ENCODE results near the gene CRACR2A. TPM values are rescaled to one million over a fixed set of nuclear protein-coding genes. Genes with fewer than 3 reads are reported as not detected.
A peak's percentile ranks its signal among the peaks of the same experiment; 100 is the strongest.

CRACR2A gene
- total and polyA plus RNA-seq, 9 of the 15 experiments (the other 6 are each of a cell fraction or from before 2014, with no cell fraction given), result 2.1 to 15.1 (median 10.4) TPM

DNA sequence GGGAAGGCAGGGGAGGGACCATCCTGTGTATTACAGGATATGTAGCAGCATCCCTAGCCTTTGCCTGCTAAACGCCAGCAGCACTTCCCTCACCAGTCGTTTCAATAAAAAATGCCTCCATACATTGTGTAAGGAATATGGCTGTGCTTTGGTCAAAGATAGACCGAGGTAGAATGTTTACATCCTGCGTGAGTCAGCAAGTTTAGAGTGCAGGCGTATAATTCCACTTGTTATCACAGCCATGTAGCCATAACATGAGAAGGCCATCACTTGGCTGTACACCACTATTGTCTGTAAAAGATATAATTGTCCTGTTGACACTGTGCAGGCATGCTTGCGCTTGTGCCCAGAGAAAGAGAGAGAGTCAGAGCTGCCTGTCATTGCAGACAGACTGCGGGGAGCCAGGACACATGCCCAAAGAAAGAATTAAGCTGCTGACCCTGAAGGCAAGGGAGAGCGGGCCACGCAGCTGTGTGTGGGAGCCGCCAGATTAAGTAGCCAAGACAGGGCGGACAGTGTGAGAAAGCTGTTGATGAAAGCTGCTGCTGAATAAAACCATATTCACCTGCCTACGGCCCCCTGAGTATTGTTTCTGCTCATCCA is 68.4 kb downstream of the CRACR2A start (continued):
- TF ChIP-seq, protein P1, sequence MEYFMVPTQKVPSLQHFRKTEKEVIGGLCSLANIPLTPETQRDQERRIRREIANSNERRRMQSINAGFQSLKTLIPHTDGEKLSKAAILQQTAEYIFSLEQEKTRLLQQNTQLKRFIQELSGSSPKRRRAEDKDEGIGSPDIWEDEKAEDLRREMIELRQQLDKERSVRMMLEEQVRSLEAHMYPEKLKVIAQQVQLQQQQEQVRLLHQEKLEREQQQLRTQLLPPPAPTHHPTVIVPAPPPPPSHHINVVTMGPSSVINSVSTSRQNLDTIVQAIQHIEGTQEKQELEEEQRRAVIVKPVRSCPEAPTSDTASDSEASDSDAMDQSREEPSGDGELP (CRISPR knock-in tag; IDR thresholded peaks at IDR 0.05; ENCODE audit: borderline replicate concordance), result no peak
- TF ChIP-seq ZNF445 (CRISPR knock-in tag; IDR thresholded peaks at IDR 0.05; ENCODE audit: low read depth) (no peak), KLF10 (CRISPR knock-in tag; IDR thresholded peaks at IDR 0.05) (no peak), ZNF140 (CRISPR knock-in tag; IDR thresholded peaks at IDR 0.05) (no peak), FOXM1 (IDR thresholded peaks at IDR 0.05; ENCODE audit: low read depth) (no peak), FOXM1 (CRISPR knock-in tag; IDR thresholded peaks at IDR 0.05; ENCODE audit: low read depth) (no peak), ZBED1 (IDR thresholded peaks at IDR 0.05) (no peak), ZNF384 (IDR thresholded peaks at IDR 0.05; ENCODE audit: low read depth, low read length) (no peak), PCBP2 (IDR thresholded peaks at IDR 0.05; ENCODE audit: low read depth, low read length, poor library complexity, severe bottlenecking) (no peak), TCF7 (IDR thresholded peaks at IDR 0.05; ENCODE audit: borderline replicate concordance) (no peak), ZNF175 (CRISPR knock-in tag; IDR thresholded peaks at IDR 0.05; ENCODE audit: low read depth) (peak; percentile 96), EP300 (IDR thresholded peaks at IDR 0.05; ENCODE audit: low read length) (no peak), MAFG (tag; conservative IDR thresholded peaks at IDR 0.05) (peak; percentile 90), PTBP1 (IDR thresholded peaks at IDR 0.05; ENCODE audit: low read depth, low read length) (no peak), CAMTA2 (CRISPR knock-in tag; conservative IDR thresholded peaks at IDR 0.05) (no peak), NUFIP1 (IDR thresholded peaks at IDR 0.05; ENCODE audit: partially characterized antibody) (peak; percentile 32)
- TF ChIP-seq, protein P2, sequence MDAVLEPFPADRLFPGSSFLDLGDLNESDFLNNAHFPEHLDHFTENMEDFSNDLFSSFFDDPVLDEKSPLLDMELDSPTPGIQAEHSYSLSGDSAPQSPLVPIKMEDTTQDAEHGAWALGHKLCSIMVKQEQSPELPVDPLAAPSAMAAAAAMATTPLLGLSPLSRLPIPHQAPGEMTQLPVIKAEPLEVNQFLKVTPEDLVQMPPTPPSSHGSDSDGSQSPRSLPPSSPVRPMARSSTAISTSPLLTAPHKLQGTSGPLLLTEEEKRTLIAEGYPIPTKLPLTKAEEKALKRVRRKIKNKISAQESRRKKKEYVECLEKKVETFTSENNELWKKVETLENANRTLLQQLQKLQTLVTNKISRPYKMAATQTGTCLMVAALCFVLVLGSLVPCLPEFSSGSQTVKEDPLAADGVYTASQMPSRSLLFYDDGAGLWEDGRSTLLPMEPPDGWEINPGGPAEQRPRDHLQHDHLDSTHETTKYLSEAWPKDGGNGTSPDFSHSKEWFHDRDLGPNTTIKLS (IDR thresholded peaks at IDR 0.05; ENCODE audit: borderline replicate concordance, low read depth), result no peak
- TF ChIP-seq, protein P3, sequence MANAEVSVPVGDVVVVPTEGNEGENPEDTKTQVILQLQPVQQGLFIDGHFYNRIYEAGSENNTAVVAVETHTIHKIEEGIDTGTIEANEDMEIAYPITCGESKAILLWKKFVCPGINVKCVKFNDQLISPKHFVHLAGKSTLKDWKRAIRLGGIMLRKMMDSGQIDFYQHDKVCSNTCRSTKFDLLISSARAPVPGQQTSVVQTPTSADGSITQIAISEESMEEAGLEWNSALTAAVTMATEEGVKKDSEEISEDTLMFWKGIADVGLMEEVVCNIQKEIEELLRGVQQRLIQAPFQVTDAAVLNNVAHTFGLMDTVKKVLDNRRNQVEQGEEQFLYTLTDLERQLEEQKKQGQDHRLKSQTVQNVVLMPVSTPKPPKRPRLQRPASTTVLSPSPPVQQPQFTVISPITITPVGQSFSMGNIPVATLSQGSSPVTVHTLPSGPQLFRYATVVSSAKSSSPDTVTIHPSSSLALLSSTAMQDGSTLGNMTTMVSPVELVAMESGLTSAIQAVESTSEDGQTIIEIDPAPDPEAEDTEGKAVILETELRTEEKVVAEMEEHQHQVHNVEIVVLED (CRISPR knock-in tag; IDR thresholded peaks at IDR 0.05), result no peak
- TF ChIP-seq, protein P4, sequence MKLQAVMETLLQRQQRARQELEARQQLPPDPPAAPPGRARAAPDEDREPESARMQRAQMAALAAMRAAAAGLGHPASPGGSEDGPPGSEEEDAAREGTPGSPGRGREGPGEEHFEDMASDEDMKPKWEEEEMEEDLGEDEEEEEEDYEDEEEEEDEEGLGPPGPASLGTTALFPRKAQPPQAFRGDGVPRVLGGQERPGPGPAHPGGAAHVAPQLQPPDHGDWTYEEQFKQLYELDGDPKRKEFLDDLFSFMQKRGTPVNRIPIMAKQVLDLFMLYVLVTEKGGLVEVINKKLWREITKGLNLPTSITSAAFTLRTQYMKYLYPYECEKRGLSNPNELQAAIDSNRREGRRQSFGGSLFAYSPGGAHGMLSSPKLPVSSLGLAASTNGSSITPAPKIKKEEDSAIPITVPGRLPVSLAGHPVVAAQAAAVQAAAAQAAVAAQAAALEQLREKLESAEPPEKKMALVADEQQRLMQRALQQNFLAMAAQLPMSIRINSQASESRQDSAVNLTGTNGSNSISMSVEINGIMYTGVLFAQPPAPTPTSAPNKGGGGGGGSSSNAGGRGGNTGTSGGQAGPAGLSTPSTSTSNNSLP (IDR thresholded peaks at IDR 0.05; ENCODE audit: borderline replicate concordance, low read depth, low read length), result 0 out of 2 replicates have a peak, but pooled peaks have one; percentile 20
- TF ChIP-seq, protein P5, sequence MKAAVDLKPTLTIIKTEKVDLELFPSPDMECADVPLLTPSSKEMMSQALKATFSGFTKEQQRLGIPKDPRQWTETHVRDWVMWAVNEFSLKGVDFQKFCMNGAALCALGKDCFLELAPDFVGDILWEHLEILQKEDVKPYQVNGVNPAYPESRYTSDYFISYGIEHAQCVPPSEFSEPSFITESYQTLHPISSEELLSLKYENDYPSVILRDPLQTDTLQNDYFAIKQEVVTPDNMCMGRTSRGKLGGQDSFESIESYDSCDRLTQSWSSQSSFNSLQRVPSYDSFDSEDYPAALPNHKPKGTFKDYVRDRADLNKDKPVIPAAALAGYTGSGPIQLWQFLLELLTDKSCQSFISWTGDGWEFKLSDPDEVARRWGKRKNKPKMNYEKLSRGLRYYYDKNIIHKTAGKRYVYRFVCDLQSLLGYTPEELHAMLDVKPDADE (conservative IDR thresholded peaks at IDR 0.05; ENCODE audit: control insufficient read depth, low read depth, low read length), result no peak

Measured in K562 (cell line).